ENCODE measurements around the gene DNAJC8. TPM values are rescaled to one million over a fixed set of nuclear protein-coding genes. Genes with fewer than 3 reads are reported as not detected.

Gene DNAJC8
- polyA plus RNA-seq, 1 of the 3 experiments (the other 2 are of a cell fraction), result 50.9 TPM

DNA sequence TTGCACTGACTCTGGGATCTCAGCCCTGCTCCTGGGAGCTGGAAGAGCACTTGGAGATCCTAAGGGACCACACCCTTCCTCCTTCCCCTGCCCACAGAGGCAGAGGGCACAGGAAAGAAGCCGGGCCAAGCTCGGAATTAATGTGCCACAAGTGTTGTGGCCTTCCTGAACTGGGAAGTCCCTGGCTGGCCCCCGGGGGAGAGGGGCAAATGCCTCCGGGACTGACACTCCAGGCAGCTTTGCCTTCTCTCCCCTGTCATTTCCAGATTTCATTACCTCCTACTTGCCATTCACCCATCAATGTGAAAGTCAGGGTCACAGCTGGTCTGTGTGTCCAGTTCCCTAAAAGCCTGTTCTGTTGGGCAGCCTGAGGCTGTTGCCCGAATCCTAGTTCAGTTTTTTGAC is 48.1 kb upstream of the DNAJC8 start:
- ChIA-PET CTCF (interaction anchor here (1.3 kb wide), 1 partner anchor 32 kb away, joined by 3 read pairs; no protein-coding TSS in a partner anchor), POLR2A (no interaction called here)
- DNase-seq, result no peak

DNA sequence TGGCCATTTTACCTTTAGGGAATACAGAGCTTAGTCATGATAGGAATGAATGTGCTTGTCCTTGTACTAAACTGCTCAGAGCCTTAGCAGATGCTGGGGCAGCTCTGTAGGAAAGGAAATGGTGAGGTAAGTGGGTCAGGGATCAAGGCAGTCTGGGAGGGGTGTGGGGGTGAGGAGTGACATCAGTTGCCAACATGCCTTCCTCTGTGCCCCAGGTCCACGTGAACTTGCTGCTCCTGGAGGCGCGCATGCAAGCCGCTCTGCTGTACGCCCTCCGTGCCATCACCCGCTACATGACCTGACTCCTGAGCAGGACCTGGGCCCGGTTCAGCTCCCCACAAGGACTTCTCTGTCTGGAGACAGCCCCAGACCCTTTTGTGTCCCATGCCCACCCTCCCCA is 47.7 kb upstream of the DNAJC8 start:
- TF ChIP-seq POLR2AphosphoS5 (IDR thresholded peaks at IDR 0.05; ENCODE audit: low read depth, low read length), result no peak
- Histone ChIP-seq H3F3A (replicated peaks; ENCODE audit: insufficient read depth) (peaks cover 18% of the 10 kb centered on the region), H3K79me2 (ENCODE audit: insufficient read depth) (peaks cover 4% of the 10 kb centered on the region; the same call in 1 of the 2 replicates), H4K20me1 (ENCODE audit: insufficient read depth) (peaks cover 9% of the 10 kb centered on the region; the same call in 1 of the 2 replicates), H3K9ac (no peak overlapping the region), H3K9me3 (no peaks in the 10 kb centered on the region), H3K4me3 (ENCODE audit: low read depth in 2 of 2, low read length in 1 of 2) (no peak overlapping the region), H3K9me2 (no peaks in the 10 kb centered on the region), H3K4me1 (ENCODE audit: control insufficient read depth in 1 of 2, insufficient read depth in 2 of 2, low read depth in 1 of 2, low read length in 1 of 2) (no peaks in the 10 kb centered on the region), H3K36me3 (replicated peaks in 1 of 2; ENCODE audit: control insufficient read depth in 1 of 2, insufficient read depth in 2 of 2, low read length in 1 of 2) (peaks cover 42 to 50% of the 10 kb centered on the region in 2 experiments), H3K27me3 (ENCODE audit: insufficient read depth) (no peaks in the 10 kb centered on the region), H3K27ac (ENCODE audit: low read depth in 2 of 2, low read length in 1 of 2) (no peak overlapping the region), H3K4me2 (no peak overlapping the region), H2AFZ (ENCODE audit: low read depth) (no peak overlapping the region)
- ChIA-PET CTCF (interaction anchor here (1.2 to 1.3 kb wide), 2 partner anchors 19 to 32 kb away, joined by 3 to 4 read pairs; no protein-coding TSS in a partner anchor), POLR2A (no interaction called here)
- DNase-seq, result no peak
- 100% methylated on average over 1 of the region's 8 CpGs for WGBS (ENCODE audit: low lambda C conversion rate)

More for the DNA sequence above, 48.1 kb upstream of the DNAJC8 start:
- Histone ChIP-seq H3K4me1 (ENCODE audit: control insufficient read depth in 1 of 2, insufficient read depth in 2 of 2, low read depth in 1 of 2, low read length in 1 of 2) (no peaks in the 10 kb centered on the region), H4K20me1 (ENCODE audit: insufficient read depth) (peaks cover 9% of the 10 kb centered on the region; the same call in 1 of the 2 replicates), H3K9ac (no peak overlapping the region), H3K27ac (ENCODE audit: low read depth in 2 of 2, low read length in 1 of 2) (no peak overlapping the region), H3F3A (replicated peaks; ENCODE audit: insufficient read depth) (peaks cover 21% of the 10 kb centered on the region), H3K9me3 (no peaks in the 10 kb centered on the region), H3K79me2 (ENCODE audit: insufficient read depth) (peaks cover 4% of the 10 kb centered on the region; the same call in 1 of the 2 replicates), H3K4me2 (no peak overlapping the region), H3K9me2 (no peaks in the 10 kb centered on the region), H3K36me3 (replicated peaks in 1 of 2; ENCODE audit: control insufficient read depth in 1 of 2, insufficient read depth in 2 of 2, low read length in 1 of 2) (peaks cover 42 to 50% of the 10 kb centered on the region in 2 experiments), H3K4me3 (ENCODE audit: low read depth in 2 of 2, low read length in 1 of 2) (no peak overlapping the region), H3K27me3 (ENCODE audit: insufficient read depth) (no peaks in the 10 kb centered on the region), H2AFZ (ENCODE audit: low read depth) (no peak overlapping the region)
- WGBS (ENCODE audit: low lambda C conversion rate), result 95% methylated on average over 3 of the region's 5 CpGs
- TF ChIP-seq ELF1 (IDR thresholded peaks at IDR 0.05) (no peak), RXRA (IDR thresholded peaks at IDR 0.05; ENCODE audit: borderline replicate concordance, low read depth) (no peak), TEAD4 (IDR thresholded peaks at IDR 0.05; ENCODE audit: borderline replicate concordance, insufficient read depth) (no peak)
- TF ChIP-seq, protein P1, sequence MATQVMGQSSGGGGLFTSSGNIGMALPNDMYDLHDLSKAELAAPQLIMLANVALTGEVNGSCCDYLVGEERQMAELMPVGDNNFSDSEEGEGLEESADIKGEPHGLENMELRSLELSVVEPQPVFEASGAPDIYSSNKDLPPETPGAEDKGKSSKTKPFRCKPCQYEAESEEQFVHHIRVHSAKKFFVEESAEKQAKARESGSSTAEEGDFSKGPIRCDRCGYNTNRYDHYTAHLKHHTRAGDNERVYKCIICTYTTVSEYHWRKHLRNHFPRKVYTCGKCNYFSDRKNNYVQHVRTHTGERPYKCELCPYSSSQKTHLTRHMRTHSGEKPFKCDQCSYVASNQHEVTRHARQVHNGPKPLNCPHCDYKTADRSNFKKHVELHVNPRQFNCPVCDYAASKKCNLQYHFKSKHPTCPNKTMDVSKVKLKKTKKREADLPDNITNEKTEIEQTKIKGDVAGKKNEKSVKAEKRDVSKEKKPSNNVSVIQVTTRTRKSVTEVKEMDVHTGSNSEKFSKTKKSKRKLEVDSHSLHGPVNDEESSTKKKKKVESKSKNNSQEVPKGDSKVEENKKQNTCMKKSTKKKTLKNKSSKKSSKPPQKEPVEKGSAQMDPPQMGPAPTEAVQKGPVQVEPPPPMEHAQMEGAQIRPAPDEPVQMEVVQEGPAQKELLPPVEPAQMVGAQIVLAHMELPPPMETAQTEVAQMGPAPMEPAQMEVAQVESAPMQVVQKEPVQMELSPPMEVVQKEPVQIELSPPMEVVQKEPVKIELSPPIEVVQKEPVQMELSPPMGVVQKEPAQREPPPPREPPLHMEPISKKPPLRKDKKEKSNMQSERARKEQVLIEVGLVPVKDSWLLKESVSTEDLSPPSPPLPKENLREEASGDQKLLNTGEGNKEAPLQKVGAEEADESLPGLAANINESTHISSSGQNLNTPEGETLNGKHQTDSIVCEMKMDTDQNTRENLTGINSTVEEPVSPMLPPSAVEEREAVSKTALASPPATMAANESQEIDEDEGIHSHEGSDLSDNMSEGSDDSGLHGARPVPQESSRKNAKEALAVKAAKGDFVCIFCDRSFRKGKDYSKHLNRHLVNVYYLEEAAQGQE (IDR thresholded peaks at IDR 0.05; ENCODE audit: low read depth, low read length), result no peak
- TF ChIP-seq, protein P2, sequence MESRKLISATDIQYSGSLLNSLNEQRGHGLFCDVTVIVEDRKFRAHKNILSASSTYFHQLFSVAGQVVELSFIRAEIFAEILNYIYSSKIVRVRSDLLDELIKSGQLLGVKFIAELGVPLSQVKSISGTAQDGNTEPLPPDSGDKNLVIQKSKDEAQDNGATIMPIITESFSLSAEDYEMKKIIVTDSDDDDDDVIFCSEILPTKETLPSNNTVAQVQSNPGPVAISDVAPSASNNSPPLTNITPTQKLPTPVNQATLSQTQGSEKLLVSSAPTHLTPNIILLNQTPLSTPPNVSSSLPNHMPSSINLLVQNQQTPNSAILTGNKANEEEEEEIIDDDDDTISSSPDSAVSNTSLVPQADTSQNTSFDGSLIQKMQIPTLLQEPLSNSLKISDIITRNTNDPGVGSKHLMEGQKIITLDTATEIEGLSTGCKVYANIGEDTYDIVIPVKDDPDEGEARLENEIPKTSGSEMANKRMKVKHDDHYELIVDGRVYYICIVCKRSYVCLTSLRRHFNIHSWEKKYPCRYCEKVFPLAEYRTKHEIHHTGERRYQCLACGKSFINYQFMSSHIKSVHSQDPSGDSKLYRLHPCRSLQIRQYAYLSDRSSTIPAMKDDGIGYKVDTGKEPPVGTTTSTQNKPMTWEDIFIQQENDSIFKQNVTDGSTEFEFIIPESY (IDR thresholded peaks at IDR 0.05; ENCODE audit: borderline replicate concordance, low read depth), result no peak
